H1 (cell line): ENCODE results near the gene FAM163A. TPM values are rescaled to one million over a fixed set of nuclear protein-coding genes. Genes with fewer than 3 reads are reported as not detected.

ENCODE experiments used
- BRCA1 ChIP-seq: IDR thresholded peaks from 2 replicates; pipeline ENCODE4 v1.6.1; 2012; ENCODE audit warnings: low read depth, low read length, improper control_type of control experiment
- CHD1 ChIP-seq: IDR thresholded peaks from 2 replicates; pipeline ENCODE4 v1.6.1; 2012; ENCODE audit warnings: low read depth, low read length, improper control_type of control experiment
- CTBP2 ChIP-seq: IDR thresholded peaks from 2 replicates; pipeline ENCODE4 v1.7.0; 2011; ENCODE audit warnings: borderline replicate concordance, mild to moderate bottlenecking, moderate library complexity, mixed read lengths, low read length; ENCODE audit not compliant: insufficient read depth, insufficient read length
- HDAC6 ChIP-seq: IDR thresholded peaks from one replicate; pipeline ENCODE4 v1.7.1; 2012; ENCODE audit warnings: low read depth, mild to moderate bottlenecking, inconsistent platforms, low read length, moderate library complexity
- RAD21 ChIP-seq, 2 experiments: IDR thresholded peaks in 1 of 2; conservative IDR thresholded peaks in 1 of 2; 2 replicates each; pipeline ENCODE4 v1.6.1; 2011; ENCODE audit warnings: low read depth in 2 of 2, low read length in 2 of 2, improper control_type of control experiment in 1 of 2, inconsistent platforms in 1 of 2, mild to moderate bottlenecking in 1 of 2, moderate library complexity in 1 of 2
- TEAD4 ChIP-seq: IDR thresholded peaks from 2 replicates; pipeline ENCODE4 v1.6.1; 2012; ENCODE audit warnings: low read depth, low read length, inconsistent platforms, mixed read lengths
- polyA plus RNA-seq, 7 experiments: library from polyadenylated mRNA; depleted of rRNA in 3 of 7; stranded (reverse) in 5 of 7; unstranded in 2 of 7; fragments of >200 nt in 5 of 7; fragments of 200-250 nt in 2 of 7; gene quantifications; 1 replicate in 5 of 7; 2 replicates in 1 of 7; 4 replicates in 1 of 7; pipeline versions ENCODE4 v1.2.1 to v1.2.3, GENCODE V29; 2011 to 2013; ENCODE audit warnings: missing spikeins in 2 of 7, mixed read lengths in 2 of 7
- total RNA-seq: library from RNA; stranded (reverse); fragmentation: NEBNext Ultra II Directional; extraction: Animal tissue kit (Norgen Biotek cat#: 25700); gene quantifications from 2 replicates; pipeline ENCODE4 v1.2.1, GENCODE V29; 2021
- TF ChIP-seq, protein P1 (sequence below): IDR thresholded peaks from 2 replicates; pipeline ENCODE4 v1.6.1; 2011; ENCODE audit warnings: low read depth, mild to moderate bottlenecking, low read length; ENCODE audit not compliant: insufficient read depth
- TF ChIP-seq, protein P2 (sequence below), 3 experiments: IDR thresholded peaks; 1 replicate in 2 of 3; 2 replicates in 1 of 3; pipeline versions ENCODE4 v1.5.1 to v1.6.1; 2011; ENCODE audit warnings: low read length in 3 of 3, mild to moderate bottlenecking in 3 of 3, inconsistent platforms in 2 of 3, low read depth in 1 of 3, moderate library complexity in 1 of 3; ENCODE audit not compliant: insufficient read depth in 1 of 3; ENCODE audit errors: control extremely low read depth in 1 of 3

Gene FAM163A
- total and polyA plus RNA-seq, 2 of the 8 experiments (the other 6 are each of a cell fraction or from before 2014, with no cell fraction given), result 0.13 to 0.18 TPM

DNA sequence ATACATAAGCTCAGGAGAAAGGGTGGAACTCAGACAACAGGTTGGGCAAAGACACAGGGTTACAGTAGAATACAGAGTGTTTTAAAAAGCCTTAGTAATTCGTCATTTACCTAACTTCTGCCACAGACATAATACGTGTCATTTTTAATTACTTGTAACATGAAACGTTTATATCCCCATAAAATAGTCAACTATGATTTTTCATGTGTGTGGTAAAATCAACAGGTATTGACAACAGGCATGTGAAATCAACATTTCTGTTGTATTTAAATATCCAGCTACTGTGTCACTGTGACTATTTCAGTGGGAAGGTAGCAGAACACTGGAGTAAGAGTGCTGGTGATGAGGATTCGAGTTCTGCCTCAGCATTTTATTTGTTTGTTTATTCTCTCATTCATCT lies 5.7 kb downstream of the FAM163A start (continued):
- TF ChIP-seq, protein P1, sequence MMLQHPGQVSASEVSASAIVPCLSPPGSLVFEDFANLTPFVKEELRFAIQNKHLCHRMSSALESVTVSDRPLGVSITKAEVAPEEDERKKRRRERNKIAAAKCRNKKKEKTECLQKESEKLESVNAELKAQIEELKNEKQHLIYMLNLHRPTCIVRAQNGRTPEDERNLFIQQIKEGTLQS, result no peak
- TF ChIP-seq BRCA1 (no peak), TEAD4 (no peak), CHD1 (no peak), HDAC6 (no peak), RAD21 (IDR thresholded peaks at IDR 0.05 in 1 of 2, conservative IDR thresholded peaks at IDR 0.05 in 1 of 2; ENCODE audit: low read depth in 2 of 2, low read length in 2 of 2) (no peak), CTBP2 (no peak)
- TF ChIP-seq, protein P2, sequence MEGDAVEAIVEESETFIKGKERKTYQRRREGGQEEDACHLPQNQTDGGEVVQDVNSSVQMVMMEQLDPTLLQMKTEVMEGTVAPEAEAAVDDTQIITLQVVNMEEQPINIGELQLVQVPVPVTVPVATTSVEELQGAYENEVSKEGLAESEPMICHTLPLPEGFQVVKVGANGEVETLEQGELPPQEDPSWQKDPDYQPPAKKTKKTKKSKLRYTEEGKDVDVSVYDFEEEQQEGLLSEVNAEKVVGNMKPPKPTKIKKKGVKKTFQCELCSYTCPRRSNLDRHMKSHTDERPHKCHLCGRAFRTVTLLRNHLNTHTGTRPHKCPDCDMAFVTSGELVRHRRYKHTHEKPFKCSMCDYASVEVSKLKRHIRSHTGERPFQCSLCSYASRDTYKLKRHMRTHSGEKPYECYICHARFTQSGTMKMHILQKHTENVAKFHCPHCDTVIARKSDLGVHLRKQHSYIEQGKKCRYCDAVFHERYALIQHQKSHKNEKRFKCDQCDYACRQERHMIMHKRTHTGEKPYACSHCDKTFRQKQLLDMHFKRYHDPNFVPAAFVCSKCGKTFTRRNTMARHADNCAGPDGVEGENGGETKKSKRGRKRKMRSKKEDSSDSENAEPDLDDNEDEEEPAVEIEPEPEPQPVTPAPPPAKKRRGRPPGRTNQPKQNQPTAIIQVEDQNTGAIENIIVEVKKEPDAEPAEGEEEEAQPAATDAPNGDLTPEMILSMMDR (IDR thresholded peaks at IDR 0.05; ENCODE audit: control extremely low read depth in 1 of 3, insufficient read depth in 1 of 3, low read depth in 1 of 3, low read length in 3 of 3), result no peak
